AG09309 (cell line): ENCODE data around the gene KIF6.

Source experiments
- DNase-seq: peaks from one replicate; pipeline ENCODE4 v3.0.0-alpha.2; 2010; ENCODE audit warnings: low read depth
- H3K4me3 ChIP-seq: 2 replicates; pipeline ENCODE4 v1.5.1; 2011; ENCODE audit warnings: mild to moderate bottlenecking, low read depth, low read length, moderate library complexity; ENCODE audit not compliant: control insufficient read depth
- TF ChIP-seq, protein P1 (sequence below): IDR thresholded peaks from 2 replicates; pipeline ENCODE4 v1.5.1; 2011; ENCODE audit warnings: mild to moderate bottlenecking, low read depth, low read length, inconsistent platforms; ENCODE audit not compliant: insufficient read depth, control insufficient read depth; ENCODE audit errors: missing control alignments

The KIF6 gene

DNA sequence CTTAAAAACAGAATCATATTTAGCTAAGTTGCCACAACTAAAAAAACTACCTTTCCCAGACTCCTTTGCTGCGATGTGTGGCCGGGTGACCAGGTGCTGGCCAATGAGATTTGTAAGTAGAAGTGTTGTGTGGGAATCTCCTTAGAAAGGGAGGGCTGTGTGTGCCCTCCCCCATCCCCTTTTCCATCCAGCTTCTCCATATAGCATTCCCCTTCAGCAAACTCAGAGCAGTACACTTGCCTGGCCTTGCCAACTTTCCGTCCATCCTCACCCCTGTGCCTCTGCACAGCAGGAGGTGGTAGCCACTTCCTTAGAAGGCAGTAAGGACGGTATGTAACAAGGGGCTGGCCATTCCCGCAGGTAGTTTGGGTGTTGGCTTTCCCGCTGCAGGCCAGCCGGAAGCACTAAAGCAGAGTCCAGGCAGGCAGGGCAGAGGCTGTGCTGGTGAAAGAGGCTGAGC is 380.4 kb downstream of the KIF6 start:
- no peak overlapping the region for H3K4me3 ChIP-seq
- no peak for DNase-seq
- TF ChIP-seq, protein P1, sequence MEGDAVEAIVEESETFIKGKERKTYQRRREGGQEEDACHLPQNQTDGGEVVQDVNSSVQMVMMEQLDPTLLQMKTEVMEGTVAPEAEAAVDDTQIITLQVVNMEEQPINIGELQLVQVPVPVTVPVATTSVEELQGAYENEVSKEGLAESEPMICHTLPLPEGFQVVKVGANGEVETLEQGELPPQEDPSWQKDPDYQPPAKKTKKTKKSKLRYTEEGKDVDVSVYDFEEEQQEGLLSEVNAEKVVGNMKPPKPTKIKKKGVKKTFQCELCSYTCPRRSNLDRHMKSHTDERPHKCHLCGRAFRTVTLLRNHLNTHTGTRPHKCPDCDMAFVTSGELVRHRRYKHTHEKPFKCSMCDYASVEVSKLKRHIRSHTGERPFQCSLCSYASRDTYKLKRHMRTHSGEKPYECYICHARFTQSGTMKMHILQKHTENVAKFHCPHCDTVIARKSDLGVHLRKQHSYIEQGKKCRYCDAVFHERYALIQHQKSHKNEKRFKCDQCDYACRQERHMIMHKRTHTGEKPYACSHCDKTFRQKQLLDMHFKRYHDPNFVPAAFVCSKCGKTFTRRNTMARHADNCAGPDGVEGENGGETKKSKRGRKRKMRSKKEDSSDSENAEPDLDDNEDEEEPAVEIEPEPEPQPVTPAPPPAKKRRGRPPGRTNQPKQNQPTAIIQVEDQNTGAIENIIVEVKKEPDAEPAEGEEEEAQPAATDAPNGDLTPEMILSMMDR: no peak

- DNase-seq: no peak
- TF ChIP-seq, protein P1: no peak
- H3K4me3 ChIP-seq: no peak overlapping the region
Measured at GRCh38 chr6:39343396-39343870, 381.8 kb downstream of the KIF6 start.

GRCh38 chr6:39342692-39343395 is 382.4 kb downstream of the KIF6 start:
- H3K4me3 ChIP-seq: no peak overlapping the region
- TF ChIP-seq, protein P1: no peak
- DNase-seq: no peak

- DNase-seq: no peak
- TF ChIP-seq, protein P1: no peak
- no peak overlapping the region for H3K4me3 ChIP-seq
Measured at GRCh38 chr6:39341937-39342336, 383.3 kb downstream of the KIF6 start.

DNA sequence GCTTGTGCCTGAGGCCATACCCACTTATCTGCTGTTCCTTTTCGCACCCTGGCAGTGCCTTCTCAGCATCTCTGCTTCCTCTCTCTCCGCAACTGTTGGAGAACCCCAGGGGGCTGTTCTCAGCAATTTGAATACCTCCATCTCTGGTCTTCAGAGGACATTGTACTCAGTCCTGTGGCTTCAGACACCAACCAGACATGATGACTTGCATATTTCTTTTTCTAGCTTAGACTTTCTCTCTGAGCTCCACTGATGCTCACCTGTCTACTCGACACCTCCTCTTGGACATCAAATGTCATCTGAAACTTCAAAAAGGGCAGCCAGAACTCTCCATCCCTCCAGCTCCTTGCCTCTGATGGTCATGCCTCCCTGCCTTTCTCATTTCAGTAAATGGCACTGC is 383.9 kb downstream of the KIF6 start:
- TF ChIP-seq, protein P1: no peak
- no peak for DNase-seq
- H3K4me3 ChIP-seq: no peak overlapping the region

GRCh38 chr6:39339868-39340550 is 385.2 kb downstream of the KIF6 start:
- no peak for DNase-seq
- no peak overlapping the region for H3K4me3 ChIP-seq
- TF ChIP-seq, protein P1: no peak
